OCI-M2 (cell line): ENCODE results near the gene MGAT4B.
"Not testable (repeated sequence)": the region's sequence is repeated elsewhere in the genome, so short reads cannot be mapped to it uniquely, and the experiment has no call there.

Experiments
- DNase-seq: peaks from one replicate; lab custom pipeline; 2025; ENCODE audit not compliant: unreplicated experiment; lab: John Stamatoyannopoulos, UW

The MGAT4B gene

DNA sequence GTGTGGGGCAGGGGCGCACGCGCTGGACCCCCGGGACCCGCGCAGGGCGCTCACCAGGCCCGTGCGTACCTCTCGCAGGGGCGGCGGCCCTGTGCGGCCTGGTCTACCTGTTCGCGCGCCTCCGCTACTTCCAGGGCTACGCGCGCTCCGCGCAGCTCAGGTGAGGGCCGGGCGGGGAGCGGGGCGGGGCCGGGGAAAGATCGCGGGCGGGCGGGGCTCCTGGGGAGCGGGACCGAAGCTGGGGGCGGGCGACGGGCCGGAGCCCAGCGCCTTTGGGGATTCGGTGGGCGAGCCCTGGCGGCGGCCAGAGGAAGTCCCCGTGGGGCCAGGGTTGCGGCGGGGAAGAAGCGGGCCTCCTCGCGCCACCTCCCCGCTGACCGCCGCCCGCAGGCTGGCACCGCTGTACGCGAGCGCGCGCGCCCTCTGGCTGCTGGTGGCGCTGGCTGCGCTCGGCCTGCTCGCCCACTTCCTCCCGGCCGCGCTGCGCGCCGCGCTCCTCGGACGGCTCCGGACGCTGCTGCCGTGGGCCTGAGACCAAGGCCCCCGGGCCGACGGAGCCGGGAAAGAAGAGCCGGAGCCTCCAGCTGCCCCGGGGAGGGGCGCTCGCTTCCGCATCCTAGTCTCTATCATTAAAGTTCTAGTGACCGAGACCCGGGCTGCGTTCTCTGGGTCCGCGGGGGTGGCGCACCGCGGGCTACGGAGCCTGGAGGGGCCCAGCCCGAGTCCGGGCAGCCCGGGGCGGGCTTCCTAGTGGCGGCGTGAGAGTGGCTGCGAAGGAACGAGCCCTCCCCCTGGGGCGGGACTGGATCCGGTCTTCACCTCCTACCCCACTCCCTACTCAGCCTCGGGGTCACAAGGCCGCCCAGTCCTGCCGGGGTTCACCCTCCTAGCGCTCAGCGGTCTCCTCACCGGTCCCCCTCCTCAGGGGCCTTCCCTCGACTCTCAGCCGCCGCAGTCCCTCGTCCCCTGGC, 10.5 kb downstream of the MGAT4B start:
- no peak for DNase-seq

DNA sequence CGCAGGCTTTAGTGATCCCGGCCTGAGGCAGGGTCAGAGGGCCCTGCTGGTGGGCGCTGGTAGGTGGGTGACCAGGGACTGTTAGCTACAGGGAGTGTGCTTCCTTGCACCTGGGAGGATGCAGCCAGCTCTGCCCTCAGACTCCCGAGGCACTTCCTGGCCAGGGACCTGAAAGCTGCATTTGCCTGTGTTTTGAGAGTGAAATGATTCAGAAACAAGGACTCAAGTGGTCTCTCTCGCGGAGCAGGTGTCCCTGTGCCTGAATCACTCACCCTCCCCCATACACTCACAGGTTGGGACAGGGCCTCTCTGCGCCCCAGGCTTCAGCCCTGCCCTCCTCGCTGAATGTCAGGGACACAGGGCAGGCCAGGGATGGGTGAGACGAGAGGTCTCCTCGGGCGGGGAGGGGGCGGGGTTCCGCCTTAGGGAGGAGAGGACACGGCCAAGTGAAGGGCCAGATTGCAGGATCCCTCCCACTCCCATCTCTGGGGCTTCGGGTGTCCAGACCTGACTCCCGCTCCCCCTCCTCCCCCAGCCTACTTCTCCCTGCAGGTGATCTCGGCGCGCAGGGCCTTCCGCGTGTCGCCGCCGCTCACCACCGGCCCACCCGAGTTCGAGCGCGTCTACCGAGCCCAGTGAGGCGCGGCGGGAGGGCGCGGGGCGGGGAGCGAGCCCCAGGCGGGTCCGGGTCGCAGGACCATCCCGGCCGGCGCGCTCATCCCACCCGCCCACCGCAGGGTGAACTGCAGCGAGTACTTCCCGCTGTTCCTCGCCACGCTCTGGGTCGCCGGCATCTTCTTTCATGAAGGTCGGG, 11.4 kb downstream of the MGAT4B start:
- no peak for DNase-seq

DNA sequence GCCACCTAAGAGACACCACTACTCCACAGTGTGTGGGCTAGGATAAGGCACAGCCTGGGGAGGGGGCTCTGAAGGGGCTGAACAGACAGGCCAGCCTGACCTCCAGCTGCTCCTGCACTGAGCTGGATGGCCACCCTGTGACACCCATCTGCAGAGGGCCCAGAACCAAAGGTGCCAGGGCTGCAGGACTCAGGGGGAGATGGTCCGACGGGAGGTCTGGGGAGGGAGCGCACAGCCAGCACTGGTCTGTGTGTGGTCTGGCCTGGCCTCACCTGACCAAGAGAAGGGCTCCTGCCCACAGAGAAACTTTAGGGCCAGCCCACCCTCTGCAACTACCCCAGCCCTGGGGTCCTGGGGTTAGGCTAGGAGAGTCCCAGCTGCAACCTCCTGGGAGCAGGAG, 12.1 kb downstream of the MGAT4B start:
- no peak for DNase-seq

DNA sequence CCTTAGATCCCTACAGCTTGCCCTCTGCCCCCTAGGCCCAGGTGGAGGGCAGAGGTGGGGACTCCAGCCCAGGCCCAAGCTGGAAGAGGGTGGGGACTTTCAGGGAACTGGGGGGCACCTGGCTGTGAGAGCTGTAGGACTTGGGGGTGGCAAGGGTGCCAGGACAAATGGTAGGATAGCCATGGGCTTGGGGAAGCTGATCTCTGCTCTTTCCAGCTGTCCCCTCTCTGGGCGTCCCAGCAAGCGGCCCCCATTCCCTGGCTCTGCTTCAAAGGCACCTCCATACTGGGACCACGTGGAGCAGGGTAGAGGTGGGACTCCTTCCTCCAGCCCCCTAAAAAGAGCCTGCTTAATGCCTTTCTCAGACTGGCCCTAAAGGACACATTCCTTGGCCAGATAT, 12.5 kb downstream of the MGAT4B start:
- no peak for DNase-seq

GRCh38 chr5:179793468-179794139, 13.1 kb downstream of the MGAT4B start, which contains the start of gene LTC4S:
Gene LTC4S, plus strand, starts transcription at chr5:179793986. Its CDS starts 95 bp downstream, at chr5:179794081.
- no peak for DNase-seq

DNA sequence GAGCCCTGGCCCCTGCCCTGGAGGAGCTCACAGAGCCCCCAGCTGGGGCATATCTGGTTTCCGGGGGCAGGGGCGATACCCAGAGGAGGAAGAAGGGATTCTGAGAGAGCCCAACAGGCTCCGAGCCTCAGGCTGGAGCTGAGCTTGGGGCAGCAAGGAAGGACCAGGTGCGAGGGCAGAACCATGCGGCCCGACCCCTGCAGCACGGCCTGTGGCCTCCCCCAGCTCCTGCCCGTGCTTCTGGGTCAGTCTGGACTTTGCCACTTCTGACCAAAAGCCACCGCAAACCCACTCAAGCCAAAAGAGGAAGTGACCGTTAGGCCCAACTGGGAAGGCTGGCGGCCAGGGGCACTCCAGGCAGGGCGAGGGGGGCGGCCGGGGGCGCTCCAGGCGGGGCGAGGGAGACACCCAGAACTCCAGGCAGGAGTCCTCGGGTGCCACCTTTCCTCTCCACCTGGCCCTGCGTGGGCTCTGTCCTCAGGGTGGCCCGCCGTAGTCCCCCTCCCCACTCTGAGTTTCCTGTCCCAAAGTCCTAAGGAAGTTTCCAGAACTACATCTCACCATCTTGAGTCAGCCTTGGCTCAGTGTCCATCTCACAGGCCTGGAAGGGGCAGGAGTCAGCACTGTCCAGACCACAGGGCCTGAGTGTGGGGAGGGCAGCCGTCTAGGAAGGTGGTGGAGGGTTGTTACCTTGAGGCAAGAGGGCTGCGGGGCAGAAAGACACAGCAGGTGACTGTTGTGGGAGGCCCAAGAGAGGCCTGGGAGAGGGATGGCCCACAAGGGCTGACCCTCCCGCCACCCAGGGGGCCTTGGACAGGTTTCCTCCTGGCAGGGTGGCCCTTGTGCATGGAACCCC, 13.8 kb downstream of the MGAT4B start:
- no peak for DNase-seq

- DNase-seq: no peak
These were observed 14.6 kb downstream of the MGAT4B start for GRCh38 chr5:179791881-179792611.

- DNase-seq: not testable (repeated sequence)
These were observed 17.4 kb downstream of the MGAT4B start for GRCh38 chr5:179789278-179789677.

DNA sequence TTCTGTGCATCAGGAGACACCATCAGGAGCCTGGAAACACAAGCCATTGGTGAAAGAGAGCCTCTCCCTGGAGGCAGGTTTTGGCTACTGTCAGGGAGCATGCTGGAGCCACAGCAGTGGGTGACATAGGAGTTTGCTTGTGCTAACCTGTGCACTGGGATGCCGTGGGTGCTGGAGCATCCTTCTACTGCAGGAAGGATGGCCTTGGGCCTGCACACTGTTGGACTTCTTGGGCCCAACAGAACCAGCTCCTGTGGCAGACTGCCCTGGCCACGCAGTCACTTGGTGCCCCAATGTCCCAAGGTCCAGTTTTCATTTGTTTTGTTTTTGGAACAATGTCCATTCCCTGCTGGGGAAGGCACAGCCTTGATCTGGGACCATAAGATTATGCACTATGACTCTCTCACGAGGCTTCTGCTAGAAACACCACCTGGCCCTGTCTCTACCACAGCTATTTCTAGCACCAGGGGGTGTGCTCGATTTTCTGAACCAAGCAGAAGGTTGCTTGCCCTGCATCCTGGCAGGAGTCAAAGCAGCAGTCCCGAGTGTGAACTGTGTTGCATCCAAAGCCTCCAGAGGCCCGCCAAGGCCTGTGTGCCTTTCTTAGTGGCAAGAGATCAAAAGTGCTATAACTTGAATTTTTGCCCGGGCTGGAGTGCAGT, 18.3 kb downstream of the MGAT4B start:
- DNase-seq: no peak

DNA sequence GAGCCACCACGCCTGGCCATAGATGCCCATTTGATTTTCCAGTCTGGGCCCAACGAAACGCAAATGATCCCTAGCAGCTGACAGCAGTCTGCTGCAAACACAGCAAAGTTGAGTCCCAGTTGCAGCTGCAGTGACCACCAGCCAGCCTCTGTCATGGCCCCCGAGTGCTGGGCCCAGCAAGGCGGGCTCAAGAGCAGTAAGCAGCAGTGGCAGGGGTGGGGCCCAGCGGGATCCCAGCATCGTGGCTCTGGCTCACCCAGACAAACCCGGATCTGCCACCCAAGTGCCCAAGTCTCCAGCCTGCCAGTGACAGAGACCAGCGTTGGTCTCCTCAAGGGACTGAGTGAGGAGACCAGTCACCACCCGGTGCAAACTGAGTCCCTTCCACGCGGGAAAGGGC, 19.8 kb downstream of the MGAT4B start:
- DNase-seq: no peak

DNA sequence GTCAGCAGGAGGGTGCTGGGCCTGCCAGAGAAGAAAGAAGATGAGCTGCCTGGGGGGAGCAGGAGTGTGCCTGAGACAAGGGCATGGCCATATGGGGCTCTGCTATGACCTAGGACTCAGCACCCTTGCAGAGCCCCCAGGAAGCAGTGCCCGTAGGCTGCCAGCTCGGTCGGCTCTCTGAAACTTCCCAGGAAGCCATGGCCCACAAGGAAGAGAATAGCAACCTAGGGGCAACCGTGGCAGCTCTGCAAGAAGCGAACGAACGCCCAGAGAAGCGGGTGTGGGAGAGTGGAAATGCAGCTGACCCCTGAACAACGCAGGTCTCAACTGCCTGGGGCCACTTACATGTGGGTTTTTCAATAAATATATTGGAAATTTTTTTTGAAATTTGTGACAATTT, 23.5 kb downstream of the MGAT4B start:
- no peak for DNase-seq

DNA sequence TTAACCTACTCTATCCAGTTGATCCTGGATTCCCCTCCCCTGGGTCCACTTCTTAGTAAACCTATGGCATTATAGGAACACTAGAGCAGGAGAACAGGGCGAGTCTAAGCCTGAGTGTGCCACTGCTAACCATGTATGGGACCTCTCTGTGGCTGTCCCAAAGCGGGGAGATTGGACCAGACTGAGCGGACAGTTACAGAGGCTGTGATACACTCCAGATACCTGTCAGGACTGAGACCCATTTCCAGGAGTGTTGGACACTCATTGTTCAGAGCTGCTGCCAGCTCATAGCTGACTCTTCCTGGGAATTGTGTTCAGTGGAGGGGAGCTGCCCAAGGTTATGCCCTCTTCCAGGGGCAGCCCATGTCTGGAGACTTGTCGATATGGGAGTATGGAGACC, 24.8 kb downstream of the MGAT4B start:
- DNase-seq: no peak

GRCh38 chr5:179780362-179780761, 26.3 kb downstream of the MGAT4B start:
- no peak for DNase-seq

- no peak for DNase-seq
These were observed 26.8 kb downstream of the MGAT4B start for GRCh38 chr5:179779826-179780225.

DNA sequence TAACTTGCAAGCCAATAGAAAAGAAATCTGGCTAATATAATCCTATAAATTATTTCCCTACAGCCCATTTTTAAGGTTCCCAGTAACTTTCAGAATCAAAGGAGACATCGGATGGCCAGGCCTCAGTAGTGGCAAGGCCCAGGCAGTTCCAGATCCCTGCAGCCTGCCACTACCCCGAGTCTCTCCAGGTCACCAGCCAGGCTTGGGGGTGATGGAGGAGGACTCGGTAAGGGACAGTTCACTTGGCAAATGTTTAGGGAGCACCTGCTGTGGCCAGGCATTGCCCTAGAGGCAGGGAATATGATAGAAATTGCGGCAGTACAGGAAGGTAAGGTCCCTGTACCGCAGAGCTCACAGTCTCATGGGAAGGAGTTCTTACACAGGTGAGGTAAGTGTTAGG, 28.1 kb downstream of the MGAT4B start:
- DNase-seq: no peak

DNA sequence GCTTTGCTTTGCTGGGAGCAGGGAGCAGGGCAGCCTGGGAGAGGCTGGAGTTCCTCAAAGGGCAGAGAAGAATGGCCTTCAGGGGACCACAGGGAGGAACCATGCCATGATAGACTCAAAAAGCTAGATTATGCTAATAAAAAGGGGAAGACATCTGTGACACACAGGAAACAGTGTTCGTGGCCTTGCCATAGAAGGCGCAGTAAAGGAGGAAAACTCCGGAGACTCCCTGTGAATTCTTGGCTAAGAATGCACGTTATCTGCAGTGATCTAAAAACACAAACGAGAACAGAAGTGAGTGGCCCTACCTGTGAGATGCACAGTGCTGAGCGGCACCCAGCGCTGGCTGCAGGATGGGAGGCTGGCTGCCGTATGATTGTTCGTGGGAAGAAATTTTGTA, 28.8 kb downstream of the MGAT4B start:
- no peak for DNase-seq

DNA sequence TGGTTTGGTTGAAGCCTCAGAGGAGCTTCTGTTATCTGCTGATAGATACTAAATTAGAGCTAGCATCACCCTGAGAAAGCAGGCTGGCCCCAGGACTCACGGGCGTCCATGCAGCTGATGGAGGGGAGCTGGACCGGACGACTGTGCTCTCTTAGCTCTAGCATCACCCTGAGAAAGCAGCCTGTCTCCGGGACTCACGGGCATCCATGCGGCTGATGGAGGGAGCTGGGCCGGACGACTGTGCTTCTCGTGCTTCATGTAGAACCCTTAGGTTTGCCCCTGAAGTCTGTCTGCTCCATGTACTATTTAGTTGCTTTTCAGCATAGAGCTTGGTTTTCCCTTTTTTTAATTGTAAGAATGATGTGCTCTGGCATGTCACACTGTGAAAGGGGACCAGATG, 29.2 kb downstream of the MGAT4B start:
- DNase-seq: no peak

GRCh38 chr5:179776411-179776938, 30.2 kb downstream of the MGAT4B start:
- DNase-seq: no peak

GRCh38 chr5:179774442-179774841, 32.2 kb downstream of the MGAT4B start:
- no peak for DNase-seq
